Astrocyte of the spinal cord (primary cell): ENCODE data around the gene NKAIN1.
"Not testable (repeated sequence)": the region's sequence is repeated elsewhere in the genome, so short reads cannot be mapped to it uniquely, and the experiment has no call there.

Experiments used
- DNase-seq: peaks from one replicate; pipeline ENCODE4 v3.0.0; 2011; ENCODE audit warnings: low read depth, low spot score
- H3K4me3 ChIP-seq: 2 replicates; pipeline ENCODE4 v1.5.1; 2011; ENCODE audit warnings: low read depth, mild to moderate bottlenecking, low read length, moderate library complexity
- in situ Hi-C: cut with HindIII; loops from 2 replicates; pipeline ENCODE4 v1.10.0; 2017; ENCODE audit warnings: low sequenced_read_pairs
- TF ChIP-seq, protein P1 (sequence below): IDR thresholded peaks from 2 replicates; pipeline ENCODE4 v1.5.1; 2012; ENCODE audit warnings: low read depth, mild to moderate bottlenecking, low read length, inconsistent platforms

Gene NKAIN1

DNA sequence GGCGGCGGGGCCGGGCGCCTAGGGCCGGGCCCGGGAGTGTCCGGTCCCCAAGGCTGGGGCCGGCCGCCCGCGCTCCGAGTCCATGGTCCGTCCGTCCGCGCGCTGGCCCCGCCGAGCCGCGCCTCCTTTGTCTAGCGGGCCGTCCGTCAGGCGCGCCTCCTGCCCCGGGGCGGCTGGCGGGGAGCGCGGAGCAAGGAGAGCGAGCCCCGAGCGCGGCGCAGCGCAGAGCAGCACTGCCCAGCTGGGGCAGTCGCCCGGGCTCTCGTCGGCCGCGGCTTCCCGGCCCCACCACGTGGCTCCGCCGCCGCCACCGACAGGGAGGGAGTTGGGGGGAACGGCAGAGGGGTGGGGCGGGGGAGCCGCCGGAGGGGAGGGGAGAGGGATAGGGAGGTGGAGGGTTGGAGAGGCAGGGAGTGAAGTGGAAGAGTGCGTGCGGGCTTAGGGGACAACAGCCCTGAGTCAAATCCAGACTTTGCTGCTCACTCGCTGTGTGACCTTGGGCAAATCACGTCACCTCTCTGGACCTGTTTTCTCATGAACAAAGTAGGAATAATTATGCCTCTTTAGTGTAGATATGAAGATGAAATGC is at the start of gene NKAIN1:
NKAIN1 (minus strand) TSS at position 235 of the 589 bp plus-strand sequence. CDS start 340 bp downstream, outside the sequence.
- in situ Hi-C loops: no loop called here
- peak within 1 kb of the TSS; percentile 12 for H3K4me3 ChIP-seq
- TF ChIP-seq, protein P1, sequence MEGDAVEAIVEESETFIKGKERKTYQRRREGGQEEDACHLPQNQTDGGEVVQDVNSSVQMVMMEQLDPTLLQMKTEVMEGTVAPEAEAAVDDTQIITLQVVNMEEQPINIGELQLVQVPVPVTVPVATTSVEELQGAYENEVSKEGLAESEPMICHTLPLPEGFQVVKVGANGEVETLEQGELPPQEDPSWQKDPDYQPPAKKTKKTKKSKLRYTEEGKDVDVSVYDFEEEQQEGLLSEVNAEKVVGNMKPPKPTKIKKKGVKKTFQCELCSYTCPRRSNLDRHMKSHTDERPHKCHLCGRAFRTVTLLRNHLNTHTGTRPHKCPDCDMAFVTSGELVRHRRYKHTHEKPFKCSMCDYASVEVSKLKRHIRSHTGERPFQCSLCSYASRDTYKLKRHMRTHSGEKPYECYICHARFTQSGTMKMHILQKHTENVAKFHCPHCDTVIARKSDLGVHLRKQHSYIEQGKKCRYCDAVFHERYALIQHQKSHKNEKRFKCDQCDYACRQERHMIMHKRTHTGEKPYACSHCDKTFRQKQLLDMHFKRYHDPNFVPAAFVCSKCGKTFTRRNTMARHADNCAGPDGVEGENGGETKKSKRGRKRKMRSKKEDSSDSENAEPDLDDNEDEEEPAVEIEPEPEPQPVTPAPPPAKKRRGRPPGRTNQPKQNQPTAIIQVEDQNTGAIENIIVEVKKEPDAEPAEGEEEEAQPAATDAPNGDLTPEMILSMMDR: no peak
- DNase-seq: no peak

GRCh38 chr1:31289021-31289420 is 49.3 kb upstream of the NKAIN1 start:
- no peak overlapping the region for H3K4me3 ChIP-seq
- no peak for DNase-seq
- in situ Hi-C loops: no loop called here
- TF ChIP-seq, protein P1: no peak

- H3K4me3 ChIP-seq, DNase-seq, in situ Hi-C loops: not testable (repeated sequence)
These were observed 48.1 kb upstream of the NKAIN1 start for GRCh38 chr1:31287791-31288190.

- DNase-seq, in situ Hi-C loops: not testable (repeated sequence)
These were observed 42.7 kb upstream of the NKAIN1 start for GRCh38 chr1:31282426-31282825.

DNA sequence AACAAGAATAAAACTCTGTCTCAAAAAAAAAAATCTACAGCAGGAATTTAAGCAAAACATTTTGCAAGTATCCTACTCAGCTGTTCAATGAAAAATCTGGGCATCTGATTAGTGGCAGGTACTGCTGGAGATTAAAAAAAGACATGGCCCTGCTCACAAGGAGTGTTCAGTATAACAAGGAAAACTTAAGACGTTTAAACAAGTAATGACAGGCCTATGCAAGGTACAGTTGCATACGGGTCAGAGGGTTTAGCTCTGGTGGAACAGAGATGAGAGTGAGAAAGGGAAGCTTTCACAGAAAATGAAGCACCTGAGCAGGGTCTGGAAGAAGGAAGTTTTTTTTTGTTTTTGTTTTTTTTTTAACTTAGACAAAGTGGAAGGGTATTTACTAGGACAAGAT is 33.9 kb upstream of the NKAIN1 start:
- in situ Hi-C loops: no loop called here
- DNase-seq: no peak
- no peak overlapping the region for H3K4me3 ChIP-seq
- TF ChIP-seq, protein P1: no peak

More at GRCh38 chr1:31282426-31282825, 42.7 kb upstream of the NKAIN1 start:
- not testable (repeated sequence) for H3K4me3 ChIP-seq

- no peak overlapping the region for H3K4me3 ChIP-seq
- TF ChIP-seq, protein P1: no peak
- no peak for DNase-seq
- in situ Hi-C loops: no loop called here
These were observed 32.7 kb upstream of the NKAIN1 start for GRCh38 chr1:31272369-31272768.

DNA sequence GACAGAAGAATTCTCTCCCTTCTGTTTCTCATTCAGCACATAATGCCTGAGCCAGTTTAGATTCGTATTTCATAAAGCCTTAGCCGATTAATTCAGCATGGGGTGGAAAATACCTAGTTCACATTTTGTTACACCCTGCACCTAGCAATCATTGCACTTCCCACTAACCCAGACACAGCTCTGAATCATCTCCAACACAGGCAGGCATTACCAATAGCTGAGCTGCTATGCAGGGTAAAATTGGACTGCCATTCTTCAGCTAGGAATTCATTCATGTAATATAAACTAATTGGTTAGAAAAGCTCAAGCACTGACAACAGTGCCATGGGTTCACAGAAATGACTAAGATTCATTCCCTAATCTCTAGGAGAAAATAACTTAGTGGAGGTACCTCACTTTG is 26.9 kb upstream of the NKAIN1 start:
- no peak overlapping the region for H3K4me3 ChIP-seq
- in situ Hi-C loops: no loop called here
- DNase-seq: no peak
- TF ChIP-seq, protein P1: no peak
